ENCODE results near the gene GRIA2. TPM values are rescaled to one million over a fixed set of nuclear protein-coding genes. Genes with fewer than 3 reads are reported as not detected.

Gene GRIA2
- polyA plus RNA-seq, 3 donors = not detected

DNA sequence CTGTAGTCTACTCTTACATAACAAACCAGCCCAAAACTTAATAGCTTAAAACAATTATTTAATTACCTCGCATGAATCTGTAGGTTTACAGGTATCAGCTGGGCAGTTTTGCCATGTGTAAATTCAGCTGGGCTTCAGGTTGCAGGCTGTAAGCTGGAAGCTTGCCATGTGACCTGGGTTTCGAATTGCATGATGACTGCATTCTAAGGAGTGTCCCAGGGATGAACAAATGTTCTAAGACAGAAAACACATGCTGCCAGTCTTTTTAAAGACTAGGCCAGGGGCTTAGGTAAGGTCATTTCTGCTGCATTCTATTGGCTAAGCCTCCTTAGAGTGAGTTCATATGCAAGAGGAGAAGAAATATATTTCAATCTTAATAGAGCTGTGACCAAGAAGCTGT lies 44.8 kb downstream of the GRIA2 start:
- whole genome bisulfite sequencing (ENCODE audit: insufficient coverage) = no CpG with 5 or more reads among the region's 2 CpGs
- intact Hi-C loops (cut with micrococcal nuclease) = no loop called here
- H3K4me1 Mint-ChIP-seq = no peaks in the 10 kb centered on the region
- no peaks in the 10 kb centered on the region for H3K27me3 Mint-ChIP-seq (ENCODE audit: low read depth in 3 of 3)
- H3K4me2 ChIP-seq (replicated peaks; ENCODE audit: extremely low read depth, low read length, poor library complexity, severe bottlenecking) = no peak overlapping the region
- no peaks in the 10 kb centered on the region for H3K79me2 ChIP-seq (ENCODE audit: insufficient read depth, low read length)
- TF ChIP-seq, protein P1, sequence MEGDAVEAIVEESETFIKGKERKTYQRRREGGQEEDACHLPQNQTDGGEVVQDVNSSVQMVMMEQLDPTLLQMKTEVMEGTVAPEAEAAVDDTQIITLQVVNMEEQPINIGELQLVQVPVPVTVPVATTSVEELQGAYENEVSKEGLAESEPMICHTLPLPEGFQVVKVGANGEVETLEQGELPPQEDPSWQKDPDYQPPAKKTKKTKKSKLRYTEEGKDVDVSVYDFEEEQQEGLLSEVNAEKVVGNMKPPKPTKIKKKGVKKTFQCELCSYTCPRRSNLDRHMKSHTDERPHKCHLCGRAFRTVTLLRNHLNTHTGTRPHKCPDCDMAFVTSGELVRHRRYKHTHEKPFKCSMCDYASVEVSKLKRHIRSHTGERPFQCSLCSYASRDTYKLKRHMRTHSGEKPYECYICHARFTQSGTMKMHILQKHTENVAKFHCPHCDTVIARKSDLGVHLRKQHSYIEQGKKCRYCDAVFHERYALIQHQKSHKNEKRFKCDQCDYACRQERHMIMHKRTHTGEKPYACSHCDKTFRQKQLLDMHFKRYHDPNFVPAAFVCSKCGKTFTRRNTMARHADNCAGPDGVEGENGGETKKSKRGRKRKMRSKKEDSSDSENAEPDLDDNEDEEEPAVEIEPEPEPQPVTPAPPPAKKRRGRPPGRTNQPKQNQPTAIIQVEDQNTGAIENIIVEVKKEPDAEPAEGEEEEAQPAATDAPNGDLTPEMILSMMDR (IDR thresholded peaks at IDR 0.05) = no peak
- no peaks in the 10 kb centered on the region for H4K20me1 ChIP-seq (ENCODE audit: insufficient read depth, low read length)
- H3K27me3 ChIP-seq (ENCODE audit: control insufficient read depth in 2 of 2, insufficient read depth in 2 of 2, low read length in 2 of 2) = no peaks in the 10 kb centered on the region
- peaks cover 0 to 5% (median 2%) of the 10 kb centered on the region in 7 donors for H3K9me3 Mint-ChIP-seq
- H3K4me3 ChIP-seq (replicated peaks in 1 of 3; ENCODE audit: low read depth in 2 of 3, low read length in 3 of 3) = no peak overlapping the region
- no peaks in the 10 kb centered on the region for H3K36me3 ChIP-seq (replicated peaks in 1 of 2; ENCODE audit: control insufficient read depth in 1 of 2, insufficient read depth in 2 of 2, low read length in 2 of 2)
- H3K9ac ChIP-seq (ENCODE audit: insufficient read depth, low read length, poor library complexity, severe bottlenecking) = no peak overlapping the region
- H3K36me3 Mint-ChIP-seq = no peaks in the 10 kb centered on the region
- DNase-seq = no peak
- H3K4me3 Mint-ChIP-seq = no peak overlapping the region
- H3K9me3 ChIP-seq (replicated peaks in 1 of 2; ENCODE audit: control insufficient read depth in 1 of 2, insufficient read depth in 1 of 2, low read length in 2 of 2) = peaks cover 0 to 3% of the 10 kb centered on the region in 2 donors
- no peak overlapping the region for H3K27ac Mint-ChIP-seq
- H2AFZ ChIP-seq (ENCODE audit: insufficient read depth, low read depth, low read length, poor library complexity, severe bottlenecking) = no peak overlapping the region
- H3K27ac ChIP-seq (ENCODE audit: low read depth in 1 of 2, low read length in 2 of 2) = no peak overlapping the region
- no peaks in the 10 kb centered on the region for H3K4me1 ChIP-seq (ENCODE audit: control insufficient read depth in 1 of 2, insufficient read depth in 2 of 2, low read length in 2 of 2)

DNA sequence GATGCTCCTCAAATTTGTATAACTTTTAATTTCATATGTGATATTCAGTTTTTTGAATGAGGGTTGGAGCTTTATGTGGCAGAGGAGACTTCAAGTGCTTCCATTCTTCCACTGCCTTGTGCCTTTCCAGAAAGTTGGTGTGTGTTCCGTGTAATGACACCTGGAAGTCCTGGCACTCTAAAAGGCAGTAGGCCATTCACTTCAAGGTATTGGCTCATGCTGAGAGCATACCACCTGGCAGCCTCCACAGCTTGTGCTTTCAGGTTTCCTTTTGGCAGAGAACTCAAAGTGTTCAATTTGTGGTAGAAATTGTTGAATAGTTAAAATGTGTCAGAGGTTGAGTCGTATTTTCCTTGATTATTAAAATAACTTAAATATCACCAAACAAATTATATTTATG lies 49.6 kb downstream of the GRIA2 start:
- H3K27ac ChIP-seq (ENCODE audit: low read depth in 1 of 2, low read length in 2 of 2) = no peak overlapping the region
- H3K9ac ChIP-seq (ENCODE audit: insufficient read depth, low read length, poor library complexity, severe bottlenecking) = no peak overlapping the region
- H3K9me3 Mint-ChIP-seq = peaks cover 0 to 10% (median 2%) of the 10 kb centered on the region in 7 donors
- H3K4me1 ChIP-seq (ENCODE audit: control insufficient read depth in 1 of 2, insufficient read depth in 2 of 2, low read length in 2 of 2) = no peaks in the 10 kb centered on the region
- no peaks in the 10 kb centered on the region for H3K27me3 Mint-ChIP-seq (ENCODE audit: low read depth in 3 of 3)
- no peaks in the 10 kb centered on the region for H3K4me1 Mint-ChIP-seq
- H3K4me2 ChIP-seq (replicated peaks; ENCODE audit: extremely low read depth, low read length, poor library complexity, severe bottlenecking) = no peak overlapping the region
- 100% methylated on average over 1 of the region's 2 CpGs for WGBS (ENCODE audit: insufficient coverage)
- no peak overlapping the region for H3K4me3 ChIP-seq (replicated peaks in 1 of 3; ENCODE audit: low read depth in 2 of 3, low read length in 3 of 3)
- H3K27ac Mint-ChIP-seq = no peak overlapping the region
- H3K36me3 Mint-ChIP-seq = no peaks in the 10 kb centered on the region
- H2AFZ ChIP-seq (ENCODE audit: insufficient read depth, low read depth, low read length, poor library complexity, severe bottlenecking) = no peak overlapping the region
- no peak for DNase-seq
- H3K4me3 Mint-ChIP-seq = no peak overlapping the region
- TF ChIP-seq, protein P1 (IDR thresholded peaks at IDR 0.05) = no peak
- H4K20me1 ChIP-seq (ENCODE audit: insufficient read depth, low read length) = no peaks in the 10 kb centered on the region
- intact Hi-C loops (cut with micrococcal nuclease) = no loop called here
- H3K9me3 ChIP-seq (replicated peaks in 1 of 2; ENCODE audit: control insufficient read depth in 1 of 2, insufficient read depth in 1 of 2, low read length in 2 of 2) = no peaks in the 10 kb centered on the region
- H3K27me3 ChIP-seq (ENCODE audit: control insufficient read depth in 2 of 2, insufficient read depth in 2 of 2, low read length in 2 of 2) = no peaks in the 10 kb centered on the region
- no peaks in the 10 kb centered on the region for H3K36me3 ChIP-seq (replicated peaks in 1 of 2; ENCODE audit: control insufficient read depth in 1 of 2, insufficient read depth in 2 of 2, low read length in 2 of 2)
- no peaks in the 10 kb centered on the region for H3K79me2 ChIP-seq (ENCODE audit: insufficient read depth, low read length)
